Measurements from ENCODE around the gene IFNA14.

Gene IFNA14

DNA sequence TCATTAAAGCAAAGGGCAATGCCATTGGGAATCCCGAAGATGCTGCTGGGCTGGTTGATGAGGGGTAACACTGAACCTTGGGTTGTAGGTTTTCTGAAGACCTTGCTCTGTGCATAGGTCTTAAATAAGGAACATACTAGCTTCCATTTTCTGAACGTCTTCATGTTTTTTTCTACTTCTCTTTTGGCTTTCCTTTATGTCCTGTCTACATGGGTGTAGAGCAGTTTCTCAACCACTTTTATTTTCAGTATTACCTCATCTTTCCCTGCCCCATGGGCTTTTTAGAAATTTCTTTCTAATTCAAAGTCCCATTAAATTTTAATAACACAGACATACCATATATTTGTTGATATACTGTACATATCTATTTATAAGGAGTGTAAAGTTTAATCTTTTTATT, at the start of gene IFNA14:
IFNA14 (minus strand) TSS at position 95 of the 400 bp plus-strand sequence; CDS start at position 25, 70 bp downstream.
- Histone ChIP-seq H3K27me3 (ENCODE audit: control insufficient read depth in 1 of 2, insufficient read depth in 2 of 2, low read length in 2 of 2) (peaks cover 0 to 2% of the 10 kb centered on the region in 2 donors), H3K27ac (ENCODE audit: low read depth, low read length) (no peak within 1 kb of the TSS), H3K9me3 (ENCODE audit: control insufficient read depth in 1 of 2, low read length in 2 of 2) (no peaks in the 10 kb centered on the region), H3K36me3 (ENCODE audit: control insufficient read depth in 1 of 2, insufficient read depth in 2 of 2, low read length in 2 of 2) (no peaks in the 10 kb centered on the region), H3K4me1 (ENCODE audit: control insufficient read depth in 1 of 2, insufficient read depth in 2 of 2, low read length in 2 of 2) (no peaks in the 10 kb centered on the region), H3K9ac (ENCODE audit: low read depth in 1 of 2, low read length in 2 of 2) (no peak within 1 kb of the TSS), H3K4me3 (ENCODE audit: low read depth in 1 of 2, low read length in 2 of 2) (no peak within 1 kb of the TSS)

DNA sequence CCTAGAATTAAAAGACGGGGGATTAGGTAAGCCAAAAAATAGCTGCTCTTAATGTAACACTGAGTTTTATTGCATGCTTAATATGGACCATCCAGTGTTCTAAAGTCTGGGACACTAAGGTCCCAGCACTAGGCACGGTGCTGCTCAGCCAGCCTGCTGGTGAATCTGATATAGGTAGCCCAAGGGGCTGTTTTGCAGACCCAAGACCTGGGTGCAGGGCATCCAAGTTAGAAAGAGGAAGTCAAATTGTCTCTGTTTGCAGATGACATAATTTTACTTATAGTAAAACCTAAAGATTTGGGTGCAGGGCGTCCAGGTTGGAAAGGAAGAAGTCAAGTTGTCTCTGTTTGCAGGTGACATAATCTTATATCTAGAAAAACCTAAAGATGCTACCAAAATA, 47.5 kb upstream of the IFNA14 start:
- Histone ChIP-seq H3K27me3 (ENCODE audit: control insufficient read depth in 1 of 2, insufficient read depth in 2 of 2, low read length in 2 of 2) (no peaks in the 10 kb centered on the region), H3K36me3 (ENCODE audit: control insufficient read depth in 1 of 2, insufficient read depth in 2 of 2, low read length in 2 of 2) (no peaks in the 10 kb centered on the region), H3K4me3 (ENCODE audit: low read depth in 1 of 2, low read length in 2 of 2) (no peak overlapping the region), H3K9me3 (ENCODE audit: control insufficient read depth in 1 of 2, low read length in 2 of 2) (no peaks in the 10 kb centered on the region), H3K4me1 (ENCODE audit: control insufficient read depth in 1 of 2, insufficient read depth in 2 of 2, low read length in 2 of 2) (no peaks in the 10 kb centered on the region), H3K9ac (ENCODE audit: low read depth in 1 of 2, low read length in 2 of 2) (no peak overlapping the region), H3K27ac (ENCODE audit: low read depth, low read length) (no peak overlapping the region)

DNA sequence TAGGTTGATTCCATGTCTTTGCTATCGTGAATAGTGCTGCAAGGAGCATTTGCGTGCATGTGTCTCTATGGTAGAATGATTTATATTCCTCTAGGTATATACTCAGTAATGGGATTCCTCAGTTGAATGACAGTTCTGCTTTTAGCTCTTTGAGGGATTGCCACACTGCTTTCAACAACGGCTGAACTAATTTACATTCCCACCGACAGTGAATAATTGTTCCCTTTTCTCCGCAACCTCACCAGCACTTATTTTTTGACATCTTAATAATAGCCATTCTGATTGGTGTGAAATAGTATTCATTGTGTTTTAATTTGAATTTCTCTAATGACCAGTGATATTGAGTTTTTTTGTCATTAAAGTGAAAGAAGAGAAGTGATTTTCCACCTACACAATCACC, 46.9 kb upstream of the IFNA14 start:
- Histone ChIP-seq H3K36me3 (ENCODE audit: control insufficient read depth in 1 of 2, insufficient read depth in 2 of 2, low read length in 2 of 2) (no peaks in the 10 kb centered on the region), H3K4me1 (ENCODE audit: control insufficient read depth in 1 of 2, insufficient read depth in 2 of 2, low read length in 2 of 2) (no peaks in the 10 kb centered on the region), H3K27me3 (ENCODE audit: control insufficient read depth in 1 of 2, insufficient read depth in 2 of 2, low read length in 2 of 2) (no peaks in the 10 kb centered on the region), H3K9me3 (ENCODE audit: control insufficient read depth in 1 of 2, low read length in 2 of 2) (no peaks in the 10 kb centered on the region), H3K4me3 (ENCODE audit: low read depth in 1 of 2, low read length in 2 of 2) (no peak overlapping the region), H3K9ac (ENCODE audit: low read depth in 1 of 2, low read length in 2 of 2) (no peak overlapping the region), H3K27ac (ENCODE audit: low read depth, low read length) (no peak overlapping the region)

DNA sequence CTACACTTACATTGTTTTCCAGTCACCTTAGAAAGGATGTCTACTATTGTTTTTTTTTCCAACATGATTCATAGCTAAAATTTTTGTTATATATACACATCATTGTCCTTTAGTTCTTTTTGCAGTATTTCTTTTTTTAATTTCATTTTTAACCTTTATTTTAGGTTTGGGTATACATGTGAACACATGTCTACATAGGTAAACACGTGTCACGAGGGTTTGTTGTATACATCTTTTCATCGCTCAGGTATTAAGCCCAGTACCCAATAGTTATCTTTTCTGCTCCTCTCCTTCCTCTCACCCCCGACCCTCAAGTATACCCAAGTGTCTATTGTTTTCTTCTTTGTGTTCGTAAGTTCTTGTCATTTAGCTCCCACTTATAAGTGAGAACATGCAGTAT, 46.3 kb upstream of the IFNA14 start:
- Histone ChIP-seq H3K9ac (ENCODE audit: low read depth in 1 of 2, low read length in 2 of 2) (no peak overlapping the region), H3K4me1 (ENCODE audit: control insufficient read depth in 1 of 2, insufficient read depth in 2 of 2, low read length in 2 of 2) (no peaks in the 10 kb centered on the region), H3K4me3 (ENCODE audit: low read depth in 1 of 2, low read length in 2 of 2) (no peak overlapping the region), H3K27me3 (ENCODE audit: control insufficient read depth in 1 of 2, insufficient read depth in 2 of 2, low read length in 2 of 2) (no peaks in the 10 kb centered on the region), H3K36me3 (ENCODE audit: control insufficient read depth in 1 of 2, insufficient read depth in 2 of 2, low read length in 2 of 2) (no peaks in the 10 kb centered on the region), H3K27ac (ENCODE audit: low read depth, low read length) (no peak overlapping the region), H3K9me3 (ENCODE audit: control insufficient read depth in 1 of 2, low read length in 2 of 2) (no peaks in the 10 kb centered on the region)

DNA sequence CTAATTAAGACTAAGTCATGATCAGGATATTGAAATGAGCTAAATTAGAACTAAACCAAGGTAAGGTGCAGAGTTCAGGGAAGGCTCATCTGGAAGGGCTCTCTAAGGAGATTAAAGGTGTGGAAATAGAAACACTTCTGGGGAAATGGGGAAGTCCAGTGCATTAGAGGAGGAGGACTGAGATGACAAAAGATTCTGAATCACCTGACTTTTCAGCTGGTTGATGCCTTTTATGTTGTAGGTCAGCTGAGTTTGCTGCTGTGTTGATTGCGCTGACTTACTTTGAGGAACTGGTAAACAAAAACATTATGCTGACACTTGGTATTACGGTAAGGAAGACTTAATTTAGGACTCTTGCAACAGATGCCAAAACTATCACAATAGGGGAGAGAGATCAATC, 41.5 kb upstream of the IFNA14 start:
- no peak overlapping the region for H3K9ac ChIP-seq (ENCODE audit: low read depth in 1 of 2, low read length in 2 of 2)
- H3K4me3 ChIP-seq (ENCODE audit: low read depth in 1 of 2, low read length in 2 of 2): no peak overlapping the region
- no peaks in the 10 kb centered on the region for H3K9me3 ChIP-seq (ENCODE audit: control insufficient read depth in 1 of 2, low read length in 2 of 2)
- H3K4me1 ChIP-seq (ENCODE audit: control insufficient read depth in 1 of 2, insufficient read depth in 2 of 2, low read length in 2 of 2): no peaks in the 10 kb centered on the region
- no peaks in the 10 kb centered on the region for H3K36me3 ChIP-seq (ENCODE audit: control insufficient read depth in 1 of 2, insufficient read depth in 2 of 2, low read length in 2 of 2)
- H3K27ac ChIP-seq (ENCODE audit: low read depth, low read length): no peak overlapping the region
- H3K27me3 ChIP-seq (ENCODE audit: control insufficient read depth in 1 of 2, insufficient read depth in 2 of 2, low read length in 2 of 2): peaks cover 0 to 4% of the 10 kb centered on the region in 2 donors

DNA sequence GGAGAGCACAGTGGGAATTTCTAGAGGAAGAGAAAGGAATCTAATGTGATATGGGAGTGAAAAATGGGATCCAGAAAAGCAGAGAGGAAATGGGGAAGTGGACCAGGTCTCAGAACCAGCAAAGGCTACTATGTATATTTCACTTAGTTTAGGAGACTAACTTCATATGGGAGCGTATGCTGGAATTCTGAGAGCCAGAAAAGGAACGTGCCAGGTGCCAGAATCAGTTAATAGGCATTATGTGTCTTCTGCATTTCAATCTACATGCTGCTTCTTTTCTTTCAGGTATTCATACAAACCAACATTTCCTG, 28.5 kb upstream of the IFNA14 start:
- Histone ChIP-seq H3K27me3 (ENCODE audit: control insufficient read depth in 1 of 2, insufficient read depth in 2 of 2, low read length in 2 of 2) (peaks cover 0 to 4% of the 10 kb centered on the region in 2 donors), H3K9me3 (ENCODE audit: control insufficient read depth in 1 of 2, low read length in 2 of 2) (no peaks in the 10 kb centered on the region), H3K4me3 (ENCODE audit: low read depth in 1 of 2, low read length in 2 of 2) (no peak overlapping the region), H3K27ac (ENCODE audit: low read depth, low read length) (no peak overlapping the region), H3K36me3 (ENCODE audit: control insufficient read depth in 1 of 2, insufficient read depth in 2 of 2, low read length in 2 of 2) (no peaks in the 10 kb centered on the region), H3K9ac (ENCODE audit: low read depth in 1 of 2, low read length in 2 of 2) (no peak overlapping the region), H3K4me1 (ENCODE audit: control insufficient read depth in 1 of 2, insufficient read depth in 2 of 2, low read length in 2 of 2) (no peaks in the 10 kb centered on the region)

DNA sequence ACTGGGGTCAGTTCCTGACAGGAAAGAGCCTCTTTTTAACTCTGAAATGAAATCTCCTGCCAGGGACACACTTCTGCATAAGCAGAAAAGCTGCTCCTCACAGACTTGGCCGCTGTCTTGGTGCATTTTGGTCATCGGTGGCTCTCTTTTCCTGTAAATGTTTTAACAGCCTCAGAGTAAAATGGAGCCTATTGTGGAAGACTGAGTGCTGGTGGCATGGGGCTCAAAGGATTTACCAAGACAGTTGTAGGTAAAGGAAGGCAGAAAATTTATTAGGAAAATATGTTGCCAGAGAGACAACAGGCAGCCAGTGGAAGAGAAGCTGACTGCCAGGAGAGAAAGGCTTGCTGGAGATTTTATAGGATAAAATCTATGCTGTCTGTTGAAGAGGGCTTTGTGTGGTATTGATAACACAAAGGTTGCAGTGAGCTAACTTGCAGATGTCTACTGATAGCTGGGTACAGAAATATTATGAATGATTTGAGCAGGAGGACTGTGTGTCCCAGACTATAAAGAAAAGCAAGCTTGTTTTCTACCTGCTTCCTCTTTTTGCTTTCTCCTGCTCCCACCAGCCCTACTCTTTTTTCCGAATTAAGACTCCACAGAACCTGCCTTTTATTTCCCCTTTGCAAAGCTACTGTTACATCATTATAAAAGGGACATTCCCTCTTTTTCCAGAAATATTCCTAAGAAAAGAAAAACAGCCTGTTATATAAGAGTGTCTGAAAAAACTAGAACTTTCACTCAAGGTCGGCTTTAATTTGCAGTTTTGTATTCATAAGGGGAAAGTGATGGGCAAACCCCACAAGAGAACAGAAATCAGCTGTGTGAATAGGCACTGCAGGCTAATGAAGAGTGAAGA, 27.9 kb upstream of the IFNA14 start:
- Histone ChIP-seq H3K4me1 (ENCODE audit: control insufficient read depth in 1 of 2, insufficient read depth in 2 of 2, low read length in 2 of 2) (no peaks in the 10 kb centered on the region), H3K27me3 (ENCODE audit: control insufficient read depth in 1 of 2, insufficient read depth in 2 of 2, low read length in 2 of 2) (peaks cover 0 to 4% of the 10 kb centered on the region in 2 donors), H3K27ac (ENCODE audit: low read depth, low read length) (no peak overlapping the region), H3K9ac (ENCODE audit: low read depth in 1 of 2, low read length in 2 of 2) (no peak overlapping the region), H3K9me3 (ENCODE audit: control insufficient read depth in 1 of 2, low read length in 2 of 2) (no peaks in the 10 kb centered on the region), H3K4me3 (ENCODE audit: low read depth in 1 of 2, low read length in 2 of 2) (no peak overlapping the region), H3K36me3 (ENCODE audit: control insufficient read depth in 1 of 2, insufficient read depth in 2 of 2, low read length in 2 of 2) (no peaks in the 10 kb centered on the region)

DNA sequence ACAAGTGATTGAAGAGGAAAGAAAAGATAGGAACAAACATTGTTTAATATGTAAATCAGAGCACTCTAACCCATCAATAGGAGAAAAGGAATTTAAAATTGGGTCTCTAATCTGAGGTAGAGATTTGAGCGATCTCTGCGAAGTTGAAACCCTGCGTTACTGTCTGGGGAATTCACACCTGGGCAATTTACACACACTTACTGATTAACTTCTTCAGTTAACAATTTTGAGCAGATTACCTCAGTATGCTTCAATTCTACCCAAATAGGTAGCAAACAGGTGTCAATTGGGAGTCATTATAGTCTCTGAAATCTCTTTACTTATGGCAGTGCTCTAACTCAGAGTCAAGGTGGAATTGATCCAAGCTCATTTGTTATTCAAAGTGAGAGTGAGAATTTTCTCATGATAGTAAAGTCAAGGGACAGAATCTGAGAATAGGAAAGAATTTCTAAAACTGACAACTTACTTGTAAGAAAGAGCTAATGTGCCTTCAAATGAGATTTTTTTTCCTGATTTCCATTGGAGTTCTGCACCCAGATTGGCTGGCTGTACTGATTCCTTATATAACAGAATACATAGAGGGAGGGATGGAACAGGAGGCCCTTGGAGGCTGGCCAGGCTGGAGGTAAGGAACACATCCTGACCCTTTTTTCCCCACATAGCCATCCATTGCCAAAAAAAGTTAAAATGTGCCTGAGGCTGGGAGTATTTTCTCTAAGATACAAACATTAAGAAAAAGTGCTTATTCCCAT, 27.1 kb upstream of the IFNA14 start:
- no peaks in the 10 kb centered on the region for H3K9me3 ChIP-seq (ENCODE audit: control insufficient read depth in 1 of 2, low read length in 2 of 2)
- H3K27ac ChIP-seq (ENCODE audit: low read depth, low read length): no peak overlapping the region

DNA sequence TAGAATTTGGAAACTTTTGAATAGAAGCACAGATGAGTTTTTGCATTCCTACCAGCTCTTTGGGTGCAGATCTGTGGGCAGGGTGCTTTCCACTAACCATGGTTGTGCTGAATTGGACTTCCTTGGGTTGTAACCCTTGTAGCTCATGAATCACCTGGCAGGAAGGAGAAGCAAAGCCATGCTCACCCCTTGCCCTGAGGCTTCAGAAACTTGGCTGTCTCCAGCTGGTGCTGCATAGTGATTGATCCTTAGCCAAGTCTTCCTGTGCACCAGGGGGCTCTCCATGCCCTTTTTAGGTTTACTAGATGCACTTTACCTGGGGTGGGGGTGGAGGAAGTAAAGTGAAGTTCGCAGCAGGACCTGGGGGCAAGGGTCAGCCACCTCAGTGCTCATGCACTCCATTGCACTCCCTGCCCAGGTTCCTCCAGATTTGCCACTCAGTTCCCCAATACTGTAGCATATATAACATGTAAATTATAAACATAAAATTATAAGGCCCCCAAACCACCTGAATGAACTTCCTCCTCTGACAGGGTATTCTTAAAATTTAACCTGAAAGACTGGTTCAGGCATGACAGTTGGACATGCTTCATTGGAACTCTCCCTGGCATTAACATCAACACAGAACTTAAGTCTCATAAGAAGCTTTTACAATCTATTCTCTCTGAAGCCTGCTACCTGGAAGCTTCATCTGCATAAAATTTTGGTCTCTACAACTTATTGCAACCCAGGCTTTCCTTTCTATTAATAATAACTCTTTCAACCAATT, 25.8 kb upstream of the IFNA14 start:
- no peak overlapping the region for H3K9ac ChIP-seq (ENCODE audit: low read depth in 1 of 2, low read length in 2 of 2)
- no peaks in the 10 kb centered on the region for H3K36me3 ChIP-seq (ENCODE audit: control insufficient read depth in 1 of 2, insufficient read depth in 2 of 2, low read length in 2 of 2)
- no peak overlapping the region for H3K27ac ChIP-seq (ENCODE audit: low read depth, low read length)
- H3K9me3 ChIP-seq (ENCODE audit: control insufficient read depth in 1 of 2, low read length in 2 of 2): no peaks in the 10 kb centered on the region
- H3K4me1 ChIP-seq (ENCODE audit: control insufficient read depth in 1 of 2, insufficient read depth in 2 of 2, low read length in 2 of 2): no peaks in the 10 kb centered on the region
- no peak overlapping the region for H3K4me3 ChIP-seq (ENCODE audit: low read depth in 1 of 2, low read length in 2 of 2)
- H3K27me3 ChIP-seq (ENCODE audit: control insufficient read depth in 1 of 2, insufficient read depth in 2 of 2, low read length in 2 of 2): peaks cover 0 to 4% of the 10 kb centered on the region in 2 donors

More for the DNA sequence above, 27.1 kb upstream of the IFNA14 start:
- H3K4me1 ChIP-seq (ENCODE audit: control insufficient read depth in 1 of 2, insufficient read depth in 2 of 2, low read length in 2 of 2): no peaks in the 10 kb centered on the region
- H3K4me3 ChIP-seq (ENCODE audit: low read depth in 1 of 2, low read length in 2 of 2): no peak overlapping the region
- no peak overlapping the region for H3K9ac ChIP-seq (ENCODE audit: low read depth in 1 of 2, low read length in 2 of 2)
- no peaks in the 10 kb centered on the region for H3K36me3 ChIP-seq (ENCODE audit: control insufficient read depth in 1 of 2, insufficient read depth in 2 of 2, low read length in 2 of 2)
- peaks cover 0 to 4% of the 10 kb centered on the region in 2 donors for H3K27me3 ChIP-seq (ENCODE audit: control insufficient read depth in 1 of 2, insufficient read depth in 2 of 2, low read length in 2 of 2)

Data from duodenal mucosa (tissue), 2 donors.